Measurements from ENCODE around the gene AMH.
A peak's percentile ranks its signal among the peaks of the same experiment; 100 is the strongest.

The AMH gene

GRCh38 chr19:2251106-2252054, 2.3 kb downstream of the AMH start:
- Histone ChIP-seq H3K4me1 (ENCODE audit: control insufficient read depth, insufficient read depth, low read length, poor library complexity, severe bottlenecking) (peaks cover 3% of the 10 kb centered on the region), H3K36me3 (ENCODE audit: control insufficient read depth, insufficient read depth, low read length) (peaks cover 24% of the 10 kb centered on the region), H3K4me3 (ENCODE audit: extremely low read depth, insufficient read depth, low read length, poor library complexity, severe bottlenecking) (no peak overlapping the region), H3K27ac (ENCODE audit: low read depth, low read length, severe bottlenecking) (no peak overlapping the region), H3K9me3 (ENCODE audit: control insufficient read depth, low read length) (no peaks in the 10 kb centered on the region)
- 74 to 78% methylated on average over 120 to 125 of the region's 125 CpGs for WGBS, 2 experiments (ENCODE audit: insufficient coverage in 2 of 2)

- peaks cover 15% of the 10 kb centered on the region for H3K36me3 ChIP-seq (ENCODE audit: control insufficient read depth, insufficient read depth, low read length)
- 80% methylated on average over 61 to 72 of the region's 74 CpGs for WGBS, 2 experiments (ENCODE audit: insufficient coverage in 2 of 2)
Measured at GRCh38 chr19:2252055-2252796, 3.1 kb downstream of the AMH start.

GRCh38 chr19:2252797-2253105, 3.6 kb downstream of the AMH start:
- 40 to 55% methylated on average over 13 to 14 of the region's 18 CpGs for WGBS, 2 experiments (ENCODE audit: insufficient coverage in 2 of 2)
- Histone ChIP-seq H3K4me3 (ENCODE audit: extremely low read depth, insufficient read depth, low read length, poor library complexity, severe bottlenecking) (no peak overlapping the region), H3K4me1 (ENCODE audit: control insufficient read depth, insufficient read depth, low read length, poor library complexity, severe bottlenecking) (peaks cover 3% of the 10 kb centered on the region), H3K27ac (ENCODE audit: low read depth, low read length, severe bottlenecking) (no peak overlapping the region), H3K36me3 (ENCODE audit: control insufficient read depth, insufficient read depth, low read length) (peaks cover 10% of the 10 kb centered on the region), H3K9me3 (ENCODE audit: control insufficient read depth, low read length) (no peaks in the 10 kb centered on the region)

More at GRCh38 chr19:2252055-2252796, 3.1 kb downstream of the AMH start:
- Histone ChIP-seq H3K4me1 (ENCODE audit: control insufficient read depth, insufficient read depth, low read length, poor library complexity, severe bottlenecking) (peaks cover 3% of the 10 kb centered on the region), H3K4me3 (ENCODE audit: extremely low read depth, insufficient read depth, low read length, poor library complexity, severe bottlenecking) (no peak overlapping the region), H3K9me3 (ENCODE audit: control insufficient read depth, low read length) (no peaks in the 10 kb centered on the region), H3K27ac (ENCODE audit: low read depth, low read length, severe bottlenecking) (no peak overlapping the region)

- H3K4me3 ChIP-seq (ENCODE audit: extremely low read depth, insufficient read depth, low read length, poor library complexity, severe bottlenecking) = peak overlapping the region; percentile 12
- peaks cover 4% of the 10 kb centered on the region for H3K36me3 ChIP-seq (ENCODE audit: control insufficient read depth, insufficient read depth, low read length)
- no peak overlapping the region for H3K27ac ChIP-seq (ENCODE audit: low read depth, low read length, severe bottlenecking)
- peaks cover 3% of the 10 kb centered on the region for H3K4me1 ChIP-seq (ENCODE audit: control insufficient read depth, insufficient read depth, low read length, poor library complexity, severe bottlenecking)
- 7 to 8% methylated on average over 66 to 71 of the region's 77 CpGs for WGBS, 2 experiments (ENCODE audit: insufficient coverage in 2 of 2)
- no peaks in the 10 kb centered on the region for H3K9me3 ChIP-seq (ENCODE audit: control insufficient read depth, low read length)
Measured at GRCh38 chr19:2253106-2254063, 4.3 kb downstream of the AMH start.

GRCh38 chr19:2254064-2254872, 5.1 kb downstream of the AMH start:
- Histone ChIP-seq H3K9me3 (ENCODE audit: control insufficient read depth, low read length) (no peaks in the 10 kb centered on the region), H3K4me3 (ENCODE audit: extremely low read depth, insufficient read depth, low read length, poor library complexity, severe bottlenecking) (no peak overlapping the region), H3K36me3 (ENCODE audit: control insufficient read depth, insufficient read depth, low read length) (no peaks in the 10 kb centered on the region), H3K4me1 (ENCODE audit: control insufficient read depth, insufficient read depth, low read length, poor library complexity, severe bottlenecking) (peaks cover 3% of the 10 kb centered on the region), H3K27ac (ENCODE audit: low read depth, low read length, severe bottlenecking) (no peak overlapping the region)
- 39 to 58% methylated on average over 12 to 17 of the region's 20 CpGs for WGBS, 2 experiments (ENCODE audit: insufficient coverage in 2 of 2)

- H3K36me3 ChIP-seq (ENCODE audit: control insufficient read depth, insufficient read depth, low read length) = no peaks in the 10 kb centered on the region
- H3K9me3 ChIP-seq (ENCODE audit: control insufficient read depth, low read length) = no peaks in the 10 kb centered on the region
- WGBS, 2 experiments (ENCODE audit: insufficient coverage in 2 of 2) = 96% methylated on average over 11 to 16 of the region's 16 CpGs
- no peak overlapping the region for H3K4me3 ChIP-seq (ENCODE audit: extremely low read depth, insufficient read depth, low read length, poor library complexity, severe bottlenecking)
- H3K4me1 ChIP-seq (ENCODE audit: control insufficient read depth, insufficient read depth, low read length, poor library complexity, severe bottlenecking) = peaks cover 3% of the 10 kb centered on the region
- H3K27ac ChIP-seq (ENCODE audit: low read depth, low read length, severe bottlenecking) = no peak overlapping the region
Measured at GRCh38 chr19:2255112-2255845, 6.2 kb downstream of the AMH start.

- Histone ChIP-seq H3K36me3 (ENCODE audit: control insufficient read depth, insufficient read depth, low read length) (no peaks in the 10 kb centered on the region), H3K9me3 (ENCODE audit: control insufficient read depth, low read length) (no peaks in the 10 kb centered on the region), H3K4me3 (ENCODE audit: extremely low read depth, insufficient read depth, low read length, poor library complexity, severe bottlenecking) (no peak within 1 kb of the TSS), H3K4me1 (ENCODE audit: control insufficient read depth, insufficient read depth, low read length, poor library complexity, severe bottlenecking) (peaks cover 3% of the 10 kb centered on the region), H3K27ac (ENCODE audit: low read depth, low read length, severe bottlenecking) (no peak within 1 kb of the TSS)
- 90 to 93% methylated on average over 17 to 22 of the region's 24 CpGs for WGBS, 2 experiments (ENCODE audit: insufficient coverage in 2 of 2)
Measured at GRCh38 chr19:2255982-2256685, 7.0 kb downstream of the AMH start, which contains the start of gene JSRP1. Gene JSRP1, minus strand, starts transcription at chr19:2256417. Its CDS starts 1,103 bp downstream, at chr19:2255314.

GRCh38 chr19:2259336-2259735, 10.2 kb downstream of the AMH start:
- Histone ChIP-seq H3K4me1 (ENCODE audit: control insufficient read depth, insufficient read depth, low read length, poor library complexity, severe bottlenecking) (no peaks in the 10 kb centered on the region), H3K4me3 (ENCODE audit: extremely low read depth, insufficient read depth, low read length, poor library complexity, severe bottlenecking) (no peak overlapping the region), H3K9me3 (ENCODE audit: control insufficient read depth, low read length) (no peaks in the 10 kb centered on the region), H3K27ac (ENCODE audit: low read depth, low read length, severe bottlenecking) (no peak overlapping the region), H3K36me3 (ENCODE audit: control insufficient read depth, insufficient read depth, low read length) (no peaks in the 10 kb centered on the region)
- 94 to 97% methylated on average over 3 to 5 of the region's 5 CpGs for WGBS, 2 experiments (ENCODE audit: insufficient coverage in 2 of 2)

GRCh38 chr19:2260341-2260805, 11.2 kb downstream of the AMH start:
- Histone ChIP-seq H3K36me3 (ENCODE audit: control insufficient read depth, insufficient read depth, low read length) (no peaks in the 10 kb centered on the region), H3K27ac (ENCODE audit: low read depth, low read length, severe bottlenecking) (no peak overlapping the region), H3K4me1 (ENCODE audit: control insufficient read depth, insufficient read depth, low read length, poor library complexity, severe bottlenecking) (no peaks in the 10 kb centered on the region), H3K4me3 (ENCODE audit: extremely low read depth, insufficient read depth, low read length, poor library complexity, severe bottlenecking) (no peak overlapping the region), H3K9me3 (ENCODE audit: control insufficient read depth, low read length) (no peaks in the 10 kb centered on the region)
- WGBS, 2 experiments (ENCODE audit: insufficient coverage in 2 of 2) = 92% methylated on average over 7 to 11 of the region's 11 CpGs

Data from mesodermal cell (in vitro differentiated cells).